Muscle of arm (tissue), 12 donors: ENCODE data around the gene STK32B. TPM values are rescaled to one million over a fixed set of nuclear protein-coding genes. Genes with fewer than 3 reads are reported as not detected.
"Not testable (repeated sequence)": the region's sequence is repeated elsewhere in the genome, so short reads cannot be mapped to it uniquely, and the experiment has no call there.

Source experiments
- DNase-seq: peaks from one replicate; pipeline ENCODE4 v3.0.0-alpha.2; 2013
- polyA plus RNA-seq, 12 donors: library from polyadenylated mRNA; unstranded; fragments of 120-200 nt; gene quantifications; one replicate each; pipeline ENCODE4 v1.2.1, GENCODE V29; 2013; ENCODE audit not compliant: insufficient read length in 12 of 12

Gene STK32B
- polyA plus RNA-seq, 12 donors, result 7.8 to 16.2 (median 10.3) TPM; not detected in 1

GRCh38 chr4:5259471-5259870 is 208.2 kb downstream of the STK32B start:
- DNase-seq, result no peak

GRCh38 chr4:5260121-5260520 is 208.8 kb downstream of the STK32B start:
- DNase-seq, result no peak

DNA sequence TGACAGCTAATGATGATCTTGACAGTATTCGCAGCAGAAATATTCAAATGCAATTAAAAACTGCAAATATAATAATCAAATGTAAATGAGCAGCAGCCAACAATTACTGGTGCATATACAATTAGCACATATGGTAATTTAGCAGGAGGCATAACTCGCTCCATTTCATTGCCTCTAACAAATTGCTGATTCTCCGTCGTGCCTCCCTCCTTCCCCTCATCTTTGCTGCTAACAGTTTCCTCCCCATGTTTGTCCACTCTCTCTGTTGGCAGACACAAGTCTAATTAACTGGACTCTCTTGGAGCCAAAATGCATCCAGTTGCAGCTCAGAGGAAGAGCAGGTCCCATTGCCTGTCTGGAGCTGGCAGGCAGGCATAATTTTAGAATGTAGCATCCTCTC is 210.6 kb downstream of the STK32B start:
- no peak for DNase-seq

GRCh38 chr4:5266991-5267390 is 215.7 kb downstream of the STK32B start:
- DNase-seq, result no peak

- DNase-seq, result no peak
These were observed 216.1 kb downstream of the STK32B start for GRCh38 chr4:5267408-5267807.

GRCh38 chr4:5276475-5277075 is 225.3 kb downstream of the STK32B start:
- no peak for DNase-seq

DNA sequence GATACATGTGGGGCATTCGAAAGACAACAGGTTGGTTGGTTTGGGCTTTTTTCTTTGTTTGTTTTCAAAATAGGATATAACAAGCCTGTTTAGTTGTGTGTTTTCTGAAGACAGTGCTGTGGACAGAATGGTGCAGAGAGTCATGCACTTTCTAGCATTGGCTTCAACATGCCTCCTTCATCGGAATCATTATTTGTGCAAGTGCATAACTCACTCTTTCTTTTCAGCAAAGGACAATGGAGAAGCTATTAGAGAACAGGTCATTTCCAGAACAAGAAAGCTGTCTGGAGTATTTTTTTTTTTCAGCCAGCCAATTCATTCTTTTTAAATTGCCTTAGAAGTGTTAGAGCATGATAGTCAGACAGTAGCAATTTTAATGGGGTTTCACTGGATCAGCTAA is 225.8 kb downstream of the STK32B start:
- DNase-seq, result no peak

- no peak for DNase-seq
These were observed 226.9 kb downstream of the STK32B start for GRCh38 chr4:5278213-5278612.

- DNase-seq, result not testable (repeated sequence)
These were observed 228.8 kb downstream of the STK32B start for GRCh38 chr4:5280069-5280468.

GRCh38 chr4:5280828-5281227 is 229.5 kb downstream of the STK32B start:
- DNase-seq, result no peak

GRCh38 chr4:5283837-5284236 is 232.6 kb downstream of the STK32B start:
- DNase-seq, result no peak

- DNase-seq, result no peak
These were observed 233.2 kb downstream of the STK32B start for GRCh38 chr4:5284517-5284916.

DNA sequence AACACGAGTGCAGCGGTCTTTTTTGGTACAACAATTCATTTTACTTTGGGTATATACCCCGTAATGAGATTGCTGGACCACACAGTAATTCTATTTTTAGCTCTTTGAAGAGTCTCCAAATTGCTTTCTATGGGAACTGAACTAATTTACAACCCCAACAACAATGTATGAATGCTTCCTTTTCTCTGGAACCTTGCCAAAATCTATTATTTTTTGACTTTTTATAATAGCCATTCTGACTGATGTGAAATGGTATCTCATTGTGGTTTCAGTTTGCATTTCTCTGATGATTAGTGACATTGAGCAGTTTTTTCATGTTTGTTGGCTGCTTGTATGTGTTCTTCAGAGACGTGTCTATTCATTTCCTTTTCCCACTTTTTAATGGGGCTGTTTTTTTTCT is 240.8 kb downstream of the STK32B start:
- DNase-seq, result no peak

DNA sequence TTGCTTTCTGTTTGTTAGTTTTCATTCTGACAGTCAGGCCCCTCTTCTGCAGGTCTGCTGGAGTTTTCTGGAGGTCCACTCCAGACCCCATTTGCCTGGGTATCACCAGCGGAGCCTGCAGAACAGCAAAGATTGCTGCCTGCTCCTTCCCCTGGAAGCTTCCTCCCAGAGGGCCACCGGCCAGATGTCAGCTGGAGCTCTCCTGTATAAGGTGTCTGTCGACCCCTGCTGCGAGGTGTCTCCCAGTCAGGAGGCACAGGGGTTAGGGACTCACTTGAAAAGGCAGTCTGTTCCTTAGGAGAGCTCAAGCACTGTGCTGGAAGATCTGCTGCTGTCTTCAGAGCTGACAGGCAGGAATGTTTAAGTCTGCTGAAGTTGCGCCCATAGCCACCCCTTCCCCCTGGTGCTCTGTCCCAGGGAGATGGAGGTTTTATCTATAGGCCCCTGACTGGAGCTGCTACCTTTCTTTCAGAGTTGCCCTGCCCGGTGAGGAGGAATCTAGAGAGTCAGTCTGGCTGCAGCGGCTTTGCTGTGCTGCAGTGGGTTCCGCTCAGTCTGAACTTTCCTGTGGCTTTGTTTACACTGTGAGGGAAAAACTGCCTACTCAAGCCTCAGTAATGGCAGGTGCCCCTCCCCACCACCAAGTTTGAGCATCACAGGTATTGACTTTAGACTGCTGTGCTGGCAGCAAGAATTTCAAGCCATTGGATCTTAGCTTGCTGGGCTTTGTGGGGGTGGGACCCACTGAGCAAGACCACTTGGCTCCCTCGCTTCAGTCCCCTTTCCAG is 246.9 kb downstream of the STK32B start:
- not testable (repeated sequence) for DNase-seq

- DNase-seq, result no peak
These were observed 249.0 kb downstream of the STK32B start for GRCh38 chr4:5300283-5300682.

- DNase-seq, result no peak
These were observed 256.6 kb downstream of the STK32B start for GRCh38 chr4:5307928-5308327.

DNA sequence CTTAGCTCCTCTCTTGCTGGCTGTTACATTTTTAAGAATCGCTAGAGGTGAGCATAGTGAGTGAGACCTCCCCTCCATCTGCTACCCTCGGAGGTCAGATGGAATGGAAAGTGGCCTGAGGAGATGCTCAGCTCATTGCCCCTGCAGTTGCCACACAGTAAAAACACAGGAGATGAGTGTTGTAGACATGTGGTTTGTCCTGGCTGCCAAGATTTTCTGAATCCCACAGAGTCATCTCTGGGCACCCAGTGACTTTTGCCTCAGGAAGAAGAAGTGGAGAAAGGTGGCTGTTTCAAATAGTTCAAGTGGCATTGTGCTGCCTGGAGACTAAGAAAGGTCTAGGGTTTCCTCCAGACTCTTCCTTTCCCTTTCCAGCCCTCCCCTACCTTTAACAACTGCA is 271.0 kb downstream of the STK32B start:
- DNase-seq, result no peak

DNA sequence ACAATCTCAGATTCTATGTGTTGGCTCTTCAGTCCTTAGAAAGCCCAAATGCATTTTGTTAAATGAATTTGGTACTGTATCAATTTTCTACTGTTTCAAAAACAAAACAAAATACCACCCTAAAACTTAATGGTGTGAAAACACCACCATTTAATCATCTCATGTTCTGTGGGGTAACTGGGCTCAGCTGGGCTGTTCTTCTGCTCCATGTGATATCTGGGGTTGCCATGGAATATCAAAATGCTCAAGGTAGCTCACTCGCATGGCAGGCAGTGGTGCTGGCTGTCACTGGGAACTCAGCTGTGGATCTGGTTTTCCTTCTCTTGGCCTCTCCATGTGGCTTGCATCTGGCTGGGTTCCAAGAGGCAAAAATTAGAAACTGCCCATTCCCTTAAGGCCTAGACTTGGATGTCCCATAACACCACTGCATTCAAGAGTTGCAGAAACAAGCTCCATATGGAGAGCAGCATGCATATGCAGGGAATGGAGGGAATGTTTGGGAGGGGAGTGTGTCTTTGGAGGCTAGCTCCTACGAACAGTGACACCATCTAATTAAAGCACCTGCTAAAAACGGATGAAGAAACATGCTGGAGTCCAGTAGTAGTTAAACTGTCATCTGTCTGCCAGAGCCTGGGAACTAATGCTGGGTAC is 279.2 kb downstream of the STK32B start:
- DNase-seq, result no peak

- no peak for DNase-seq
These were observed 286.5 kb downstream of the STK32B start for GRCh38 chr4:5337731-5338130.

- no peak for DNase-seq
These were observed 287.3 kb downstream of the STK32B start for GRCh38 chr4:5338531-5338930.

- DNase-seq, result no peak
These were observed 289.7 kb downstream of the STK32B start for GRCh38 chr4:5340991-5341451.

DNA sequence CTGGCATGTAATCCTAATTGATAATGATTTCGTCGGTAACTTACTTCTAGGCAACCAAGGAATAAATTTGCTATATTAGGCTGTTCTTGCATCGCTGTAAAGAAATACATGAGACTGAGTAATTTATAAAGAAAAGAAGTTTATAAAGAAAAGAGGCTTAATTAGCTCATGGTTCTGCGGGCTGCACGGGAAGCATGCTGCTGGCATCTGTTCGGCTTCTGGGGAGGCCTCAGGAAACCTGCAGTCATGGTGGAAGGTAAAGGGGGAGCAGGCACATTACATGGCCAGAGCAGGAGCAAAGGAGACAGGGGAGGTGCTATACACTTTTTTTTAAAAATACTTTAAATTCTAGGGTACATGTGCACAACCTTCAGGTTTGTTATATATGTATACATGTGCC is 290.2 kb downstream of the STK32B start:
- DNase-seq, result no peak

DNA sequence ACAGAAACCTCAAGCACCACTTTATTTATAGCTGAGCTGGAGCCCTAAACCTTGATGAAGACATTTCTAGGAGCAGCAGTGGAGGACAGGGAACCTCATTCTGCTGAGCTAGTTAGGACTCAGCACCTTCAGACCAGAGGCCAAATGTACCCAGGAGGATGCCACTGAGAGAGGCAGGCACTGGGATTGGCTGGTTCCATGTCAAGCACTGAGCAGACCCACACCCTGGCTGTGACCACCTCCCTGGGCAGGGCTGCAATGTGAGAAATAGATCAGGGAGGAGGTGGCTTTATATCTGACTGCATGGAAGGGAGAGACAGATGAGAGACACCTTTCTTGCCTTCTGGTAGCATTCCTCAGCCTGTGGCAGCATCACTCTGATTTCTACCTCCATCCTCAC is 304.6 kb downstream of the STK32B start:
- DNase-seq, result no peak
